NT2/D1 (cell line): Measurements from ENCODE around the gene HILPDA.
"Not testable (repeated sequence)": the region's sequence is repeated elsewhere in the genome, so short reads cannot be mapped to it uniquely, and the experiment has no call there.

Experiments
- SUZ12 ChIP-seq: IDR thresholded peaks from 2 replicates; pipeline ENCODE4 v1.6.1; 2011; ENCODE audit not compliant: insufficient read length, insufficient read depth; ENCODE audit errors: extremely low read depth
- YY1 ChIP-seq: IDR thresholded peaks from 2 replicates; pipeline ENCODE4 v1.6.1; 2011; ENCODE audit not compliant: insufficient read length, insufficient read depth
- ZNF274 ChIP-seq: IDR thresholded peaks from 2 replicates; pipeline ENCODE4 v1.6.1; 2011; ENCODE audit warnings: mild to moderate bottlenecking, low read depth, low read length

GRCh38 chr7:128479082-128479481, 23.4 kb downstream of the HILPDA start:
- TF ChIP-seq YY1, ZNF274, SUZ12: not testable (repeated sequence)
